HG02973 (cell line): Measurements from ENCODE around the gene ANKRD6.

Experiments
- ATAC-seq: cut with Tn5 transposase; IDR thresholded peaks from one replicate; pipeline ENCODE4 v1.9.1; 2021; ENCODE audit warnings: moderate library complexity; ENCODE audit not compliant: unreplicated experiment

Gene ANKRD6

DNA sequence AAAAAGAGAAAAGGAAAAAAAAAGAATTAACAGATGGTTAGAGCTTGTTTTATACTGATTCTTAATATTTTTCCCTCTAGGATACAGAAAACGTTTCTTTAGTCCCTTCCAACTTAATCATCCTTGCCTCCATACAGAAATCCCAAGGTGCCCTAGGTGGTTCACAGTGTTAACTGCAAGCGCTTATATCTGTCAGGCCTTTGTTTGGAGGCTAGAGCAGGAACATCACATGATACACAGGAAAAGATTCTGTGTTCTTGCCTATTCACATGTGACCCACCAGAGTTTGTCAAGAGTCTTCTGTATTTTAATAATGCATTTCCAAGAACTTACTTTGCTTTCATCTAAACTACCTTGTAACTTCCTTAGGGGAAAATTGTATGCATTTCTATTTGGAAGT lies 31.3 kb downstream of the ANKRD6 start:
- no peak for ATAC-seq

DNA sequence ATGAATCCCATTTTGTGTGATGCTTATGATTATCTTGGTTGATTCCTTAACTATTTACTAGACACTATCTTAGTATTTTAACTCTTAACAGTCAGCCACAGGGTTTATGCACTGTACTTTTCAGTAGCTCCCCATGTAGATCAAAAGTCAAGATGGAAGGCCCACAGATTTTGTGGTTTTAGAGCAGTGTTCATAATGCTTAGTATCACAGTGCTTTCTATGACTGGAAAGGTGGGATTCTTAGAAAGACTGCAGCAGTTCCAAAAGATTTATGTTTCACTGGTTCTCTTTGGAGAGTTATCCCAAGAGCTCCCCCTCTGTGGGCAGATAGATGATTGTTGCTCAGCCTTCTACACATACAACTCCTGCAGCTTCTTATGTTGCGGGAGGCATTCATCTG lies 34.5 kb downstream of the ANKRD6 start:
- ATAC-seq: no peak

DNA sequence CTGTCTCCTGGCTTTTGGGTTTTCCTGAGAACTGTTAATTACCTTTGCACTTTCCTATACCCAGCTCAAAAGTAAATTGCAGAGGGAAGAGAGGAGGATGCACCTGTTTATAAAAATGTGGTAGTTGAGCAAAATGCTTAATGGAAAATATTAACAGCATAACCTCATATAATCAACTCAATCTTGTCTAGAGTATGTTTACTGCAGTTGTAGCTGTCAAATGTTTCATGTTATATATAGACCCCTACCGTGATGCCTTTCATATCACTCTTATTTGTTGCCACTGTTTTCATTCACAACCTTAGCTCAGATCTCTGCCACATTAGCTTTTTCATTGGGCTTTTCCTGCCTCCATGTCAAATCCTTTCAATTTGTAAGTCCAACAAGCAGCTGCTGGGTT lies 36.0 kb downstream of the ANKRD6 start:
- ATAC-seq: no peak

GRCh38 chr6:89471287-89471867 lies 38.4 kb downstream of the ANKRD6 start:
- ATAC-seq: no peak

GRCh38 chr6:89475101-89475500 lies 42.1 kb downstream of the ANKRD6 start:
- ATAC-seq: no peak

DNA sequence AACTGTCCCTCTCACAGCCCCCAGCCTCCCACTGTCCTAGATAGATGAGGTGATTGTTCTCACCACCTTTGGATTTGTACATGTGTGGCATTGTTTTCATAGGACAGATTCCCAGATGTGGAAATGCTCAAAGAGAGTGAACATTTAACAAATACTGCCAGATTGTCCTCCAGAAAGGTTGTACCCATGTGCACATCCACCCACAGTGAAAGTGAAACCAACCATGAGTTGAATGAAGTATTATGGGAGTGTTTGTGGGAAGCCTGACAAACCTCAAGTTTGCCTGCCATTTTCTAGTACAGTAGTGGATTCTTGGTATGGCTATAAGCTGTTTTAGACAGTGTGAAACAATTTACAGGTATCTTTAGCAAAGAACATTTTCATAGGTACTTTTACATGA lies 42.7 kb downstream of the ANKRD6 start:
- ATAC-seq: no peak

DNA sequence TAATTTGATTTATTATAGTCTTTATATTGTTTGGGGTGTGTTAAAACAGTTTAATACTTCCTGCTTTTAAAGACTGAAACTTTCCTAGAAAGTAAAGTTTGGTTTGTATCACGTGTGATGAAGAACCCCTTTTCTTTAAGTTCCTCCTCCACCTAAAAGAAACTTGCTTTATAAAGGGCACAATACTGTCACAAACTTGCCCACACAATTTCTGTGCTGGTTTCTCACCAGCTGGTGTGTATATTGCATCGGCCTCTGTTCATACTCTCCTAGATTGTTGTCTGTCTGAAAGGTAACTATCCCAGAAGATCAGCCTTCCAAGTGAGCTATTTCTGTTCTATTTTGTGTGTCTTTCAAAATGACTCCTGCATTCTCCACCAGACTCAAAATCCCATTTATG lies 46.9 kb downstream of the ANKRD6 start:
- ATAC-seq: no peak

DNA sequence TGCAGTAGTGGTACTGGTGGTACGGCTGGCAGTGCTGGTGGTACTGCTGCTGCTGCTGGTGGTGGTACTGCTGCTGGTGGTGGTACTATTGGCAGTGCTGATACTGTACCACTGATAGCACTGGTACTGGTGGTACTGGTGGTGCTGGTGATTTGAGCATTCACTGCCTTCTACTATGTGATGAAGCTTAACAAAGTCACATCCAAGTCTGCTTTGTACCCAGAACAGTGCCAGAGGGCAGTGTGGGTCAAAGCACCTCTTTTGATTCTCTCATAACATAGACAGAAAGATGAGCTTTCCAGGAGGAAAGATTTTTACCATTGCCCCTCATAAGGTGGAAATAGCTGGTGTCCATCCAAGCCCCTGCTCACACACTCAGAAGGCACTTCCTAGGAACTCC lies 48.7 kb downstream of the ANKRD6 start:
- ATAC-seq: no peak

GRCh38 chr6:89482126-89482525 lies 49.2 kb downstream of the ANKRD6 start:
- no peak for ATAC-seq

- ATAC-seq: no peak
Observed at GRCh38 chr6:89483111-89483720, 50.3 kb downstream of the ANKRD6 start.

GRCh38 chr6:89485320-89485719 lies 52.4 kb downstream of the ANKRD6 start:
- no peak for ATAC-seq

DNA sequence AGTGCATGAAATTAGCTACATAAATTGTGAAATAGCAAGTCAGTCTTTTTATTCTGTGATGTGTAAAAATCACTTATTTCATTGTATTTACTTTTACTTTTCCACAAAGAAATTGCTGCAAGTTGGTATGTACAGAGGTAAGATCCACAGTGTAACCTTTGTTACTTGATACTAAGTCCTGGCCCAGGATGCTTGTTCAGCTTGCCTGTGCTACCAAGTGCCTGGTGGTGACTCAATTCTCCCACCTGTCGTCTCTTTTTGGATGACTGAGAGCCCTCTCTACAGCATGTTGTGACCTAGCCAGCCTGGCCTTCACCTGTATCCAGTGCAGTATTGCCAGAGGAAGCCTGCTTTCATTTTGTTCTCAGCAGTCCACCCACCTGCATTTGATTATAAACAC lies 54.9 kb downstream of the ANKRD6 start:
- ATAC-seq: no peak

DNA sequence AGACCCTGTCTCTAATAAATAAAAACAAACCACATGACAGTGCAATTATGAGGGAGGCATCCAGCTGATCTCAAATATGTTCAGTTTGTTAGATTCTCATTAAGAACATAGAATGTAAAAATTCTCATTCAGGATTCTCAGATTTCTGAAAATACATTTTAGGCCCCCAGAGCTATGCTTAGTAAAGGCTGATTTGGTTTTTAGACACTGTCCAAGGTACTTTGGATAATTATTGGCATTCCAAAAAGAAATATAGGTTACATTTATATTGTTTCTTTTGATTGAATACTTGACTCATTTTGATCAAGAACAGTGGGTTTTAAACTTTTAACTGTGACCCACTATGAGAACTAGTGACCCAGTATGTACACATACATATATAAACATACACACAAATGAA lies 55.5 kb downstream of the ANKRD6 start:
- no peak for ATAC-seq

- no peak for ATAC-seq
Observed at GRCh38 chr6:89489078-89489477, 56.1 kb downstream of the ANKRD6 start.

DNA sequence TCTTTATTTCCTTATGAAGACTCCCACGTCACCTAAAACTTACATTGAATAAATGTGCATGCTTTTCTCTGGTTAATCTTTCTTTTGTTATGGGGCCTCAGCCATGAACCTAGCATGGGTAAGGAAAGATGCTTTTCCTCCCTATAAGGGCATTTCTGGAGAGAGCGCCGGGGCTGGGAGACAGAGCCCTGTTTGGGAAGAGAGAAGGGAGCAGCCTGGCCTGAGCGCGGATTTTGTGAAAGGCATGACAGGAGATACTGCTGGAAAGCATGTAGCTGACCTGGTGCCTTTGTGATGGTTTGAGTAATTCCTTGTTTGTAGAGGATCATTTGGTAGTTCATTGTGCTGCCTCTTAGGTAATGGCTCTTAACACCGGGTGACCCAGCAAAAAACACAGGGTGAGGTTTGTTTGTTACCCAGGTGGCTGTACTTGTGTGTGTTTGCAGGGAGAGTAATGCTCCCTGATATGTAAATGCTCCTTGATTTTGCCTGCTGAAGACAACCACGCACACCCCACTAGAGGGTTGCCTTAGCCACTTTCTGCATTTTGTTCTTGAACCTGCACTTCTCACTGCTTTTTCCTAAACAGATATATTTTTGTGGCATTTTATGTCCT lies 59.2 kb downstream of the ANKRD6 start:
- no peak for ATAC-seq

GRCh38 chr6:89494131-89494793 lies 61.3 kb downstream of the ANKRD6 start:
- no peak for ATAC-seq

- ATAC-seq: no peak
Observed at GRCh38 chr6:89495961-89496535, 63.1 kb downstream of the ANKRD6 start.

GRCh38 chr6:89500611-89501010 lies 67.7 kb downstream of the ANKRD6 start:
- no peak for ATAC-seq

GRCh38 chr6:89501222-89501621 lies 68.3 kb downstream of the ANKRD6 start:
- no peak for ATAC-seq

- no peak for ATAC-seq
Observed at GRCh38 chr6:89501753-89502152, 68.8 kb downstream of the ANKRD6 start.

DNA sequence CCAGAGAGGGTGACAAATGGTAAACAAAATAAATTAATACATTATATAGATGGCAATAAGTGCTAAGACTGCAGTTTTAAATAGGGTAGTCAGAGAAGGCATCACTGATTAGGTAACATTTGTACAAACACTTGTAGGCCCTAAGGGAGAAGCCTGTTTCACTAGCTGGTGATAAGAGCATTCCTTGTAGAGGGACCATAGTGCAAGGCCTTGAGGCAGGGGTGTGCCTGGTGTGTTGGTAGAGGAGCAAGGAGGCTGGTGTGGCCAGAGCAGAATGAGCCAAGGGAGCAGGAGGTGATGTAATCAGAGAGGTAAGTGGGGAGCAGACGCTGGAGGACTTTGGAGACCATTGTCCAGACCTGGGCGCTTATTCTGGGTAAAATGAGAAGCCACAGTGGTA lies 70.7 kb downstream of the ANKRD6 start:
- no peak for ATAC-seq

- no peak for ATAC-seq
Observed at GRCh38 chr6:89505847-89506246, 72.9 kb downstream of the ANKRD6 start.
